ENCODE data around the gene RBM6. TPM values are rescaled to one million over a fixed set of nuclear protein-coding genes. Genes with fewer than 3 reads are reported as not detected.
A peak's percentile ranks its signal among the peaks of the same experiment; 100 is the strongest.

Gene RBM6, protein sequence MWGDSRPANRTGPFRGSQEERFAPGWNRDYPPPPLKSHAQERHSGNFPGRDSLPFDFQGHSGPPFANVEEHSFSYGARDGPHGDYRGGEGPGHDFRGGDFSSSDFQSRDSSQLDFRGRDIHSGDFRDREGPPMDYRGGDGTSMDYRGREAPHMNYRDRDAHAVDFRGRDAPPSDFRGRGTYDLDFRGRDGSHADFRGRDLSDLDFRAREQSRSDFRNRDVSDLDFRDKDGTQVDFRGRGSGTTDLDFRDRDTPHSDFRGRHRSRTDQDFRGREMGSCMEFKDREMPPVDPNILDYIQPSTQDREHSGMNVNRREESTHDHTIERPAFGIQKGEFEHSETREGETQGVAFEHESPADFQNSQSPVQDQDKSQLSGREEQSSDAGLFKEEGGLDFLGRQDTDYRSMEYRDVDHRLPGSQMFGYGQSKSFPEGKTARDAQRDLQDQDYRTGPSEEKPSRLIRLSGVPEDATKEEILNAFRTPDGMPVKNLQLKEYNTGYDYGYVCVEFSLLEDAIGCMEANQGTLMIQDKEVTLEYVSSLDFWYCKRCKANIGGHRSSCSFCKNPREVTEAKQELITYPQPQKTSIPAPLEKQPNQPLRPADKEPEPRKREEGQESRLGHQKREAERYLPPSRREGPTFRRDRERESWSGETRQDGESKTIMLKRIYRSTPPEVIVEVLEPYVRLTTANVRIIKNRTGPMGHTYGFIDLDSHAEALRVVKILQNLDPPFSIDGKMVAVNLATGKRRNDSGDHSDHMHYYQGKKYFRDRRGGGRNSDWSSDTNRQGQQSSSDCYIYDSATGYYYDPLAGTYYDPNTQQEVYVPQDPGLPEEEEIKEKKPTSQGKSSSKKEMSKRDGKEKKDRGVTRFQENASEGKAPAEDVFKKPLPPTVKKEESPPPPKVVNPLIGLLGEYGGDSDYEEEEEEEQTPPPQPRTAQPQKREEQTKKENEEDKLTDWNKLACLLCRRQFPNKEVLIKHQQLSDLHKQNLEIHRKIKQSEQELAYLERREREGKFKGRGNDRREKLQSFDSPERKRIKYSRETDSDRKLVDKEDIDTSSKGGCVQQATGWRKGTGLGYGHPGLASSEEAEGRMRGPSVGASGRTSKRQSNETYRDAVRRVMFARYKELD
- 29.5 and 36.8 TPM in 2 replicates for total RNA-seq (2012; rRNA removed)

DNA sequence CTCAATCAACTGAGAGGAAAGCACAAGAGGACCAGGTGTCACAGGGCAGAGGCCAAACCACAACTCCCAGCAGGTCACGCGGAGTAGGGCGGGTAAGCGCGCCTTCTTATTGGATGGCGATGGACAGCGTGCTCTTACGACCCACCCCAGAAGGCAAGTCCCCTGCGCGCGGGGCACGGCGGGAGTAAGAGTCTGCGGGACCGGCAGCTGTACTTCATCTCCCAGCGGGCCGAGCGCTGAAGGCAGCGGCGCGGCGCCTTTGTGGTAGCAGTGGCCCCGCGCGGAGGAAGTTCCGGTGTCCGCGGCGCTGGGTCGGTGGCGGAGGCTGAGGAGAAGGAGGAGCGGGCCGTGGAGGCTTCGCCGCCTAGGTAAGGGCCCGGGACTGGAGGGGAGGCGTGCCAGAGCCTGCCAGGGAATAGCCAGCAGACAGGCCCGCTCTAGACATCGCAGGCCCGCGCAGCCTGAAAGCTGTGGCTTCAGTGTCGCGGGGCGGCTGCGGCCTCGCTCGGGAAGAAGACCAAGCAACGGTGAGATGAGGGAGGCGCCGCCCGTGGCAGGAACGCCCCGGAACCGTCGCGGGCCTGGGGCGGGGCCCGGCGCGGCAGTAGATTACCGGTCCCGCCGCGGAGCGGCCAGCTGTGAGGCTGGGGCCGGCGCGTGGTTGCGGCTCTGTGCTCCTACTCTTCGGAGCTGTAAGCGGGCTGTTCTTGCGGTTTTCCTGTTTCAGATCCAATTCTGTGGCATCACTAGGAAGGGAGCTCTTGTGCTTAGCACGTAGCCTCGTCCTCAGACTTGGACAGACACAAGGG, at the start of gene RBM6:
RBM6 (plus strand) TSS at position 293 of the 809 bp plus-strand sequence. CDS start 22,492 bp downstream, outside the sequence.
- H3K4me3 ChIP-seq (ENCODE audit: low read length) = peak within 1 kb of the TSS; percentile 78

DNA sequence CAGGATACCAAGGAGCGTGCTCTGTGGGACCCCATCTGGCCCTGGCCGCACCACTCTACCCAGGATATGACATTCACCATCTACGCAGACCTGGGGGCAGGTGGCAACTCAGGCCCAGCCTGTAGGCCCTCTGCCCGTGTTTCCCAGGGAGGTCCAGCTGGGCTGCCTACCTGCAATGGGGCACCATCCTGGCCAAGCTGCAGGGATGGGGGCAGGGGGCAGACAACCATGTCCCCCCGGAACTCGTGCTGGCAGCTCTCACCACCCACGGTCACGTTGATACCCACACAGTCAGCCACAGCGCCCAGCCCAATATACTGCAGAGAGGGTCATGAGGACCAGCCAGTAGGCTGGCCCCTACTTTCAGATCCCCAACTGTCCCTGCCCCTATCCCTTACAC, 44.2 kb upstream of the RBM6 start:
- no peak overlapping the region for H3K9ac ChIP-seq (ENCODE audit: low read depth, low read length)
- no peaks in the 10 kb centered on the region for H3K36me3 ChIP-seq (ENCODE audit: insufficient read depth, low read length)

More for the DNA sequence above, at the start of gene RBM6:
- H3K36me3 ChIP-seq (ENCODE audit: insufficient read depth, low read length) = peaks cover 4% of the 10 kb centered on the region
- H3K4me2 ChIP-seq (ENCODE audit: low read length) = peak within 1 kb of the TSS; percentile 97
- H3K4me1 ChIP-seq (ENCODE audit: control insufficient read depth, insufficient read depth, low read length) = peaks cover 10% of the 10 kb centered on the region
- H3K9ac ChIP-seq (ENCODE audit: low read depth, low read length) = peak within 1 kb of the TSS; percentile 92
- H3K9me3 ChIP-seq (replicated peaks; ENCODE audit: low read length) = no peaks in the 10 kb centered on the region
- H3K27me3 ChIP-seq (ENCODE audit: control insufficient read depth, insufficient read depth, low read length) = no peaks in the 10 kb centered on the region

DNA sequence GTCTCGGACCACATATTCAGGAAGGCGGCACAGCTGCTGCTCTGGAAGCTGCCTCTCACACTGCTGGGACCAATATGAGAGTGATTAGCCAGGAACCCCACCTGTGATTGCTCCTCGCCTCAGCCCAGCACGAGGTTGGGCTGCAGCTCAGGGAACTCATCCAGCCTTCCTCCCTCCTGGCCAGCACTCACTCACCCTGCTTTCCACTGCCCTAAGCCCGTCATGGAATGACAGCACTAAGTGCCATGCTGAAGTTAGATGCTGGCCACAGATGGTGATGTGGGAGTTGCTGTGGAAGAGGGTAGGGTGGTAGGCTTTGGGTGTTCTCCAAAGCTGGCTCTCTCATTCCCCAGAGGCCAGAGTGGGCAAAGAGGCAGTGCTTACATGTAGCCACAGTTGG, 43.6 kb upstream of the RBM6 start:
- H3K4me3 ChIP-seq (ENCODE audit: low read length) = no peak overlapping the region
- H3K36me3 ChIP-seq (ENCODE audit: insufficient read depth, low read length) = no peaks in the 10 kb centered on the region

More for the DNA sequence above, 44.2 kb upstream of the RBM6 start:
- Histone ChIP-seq H3K4me2 (ENCODE audit: low read length) (no peak overlapping the region), H3K4me1 (ENCODE audit: control insufficient read depth, insufficient read depth, low read length) (peaks cover 10% of the 10 kb centered on the region), H3K27me3 (ENCODE audit: control insufficient read depth, insufficient read depth, low read length) (no peaks in the 10 kb centered on the region), H3K9me3 (replicated peaks; ENCODE audit: low read length) (no peaks in the 10 kb centered on the region), H3K4me3 (ENCODE audit: low read length) (no peak overlapping the region)

DNA sequence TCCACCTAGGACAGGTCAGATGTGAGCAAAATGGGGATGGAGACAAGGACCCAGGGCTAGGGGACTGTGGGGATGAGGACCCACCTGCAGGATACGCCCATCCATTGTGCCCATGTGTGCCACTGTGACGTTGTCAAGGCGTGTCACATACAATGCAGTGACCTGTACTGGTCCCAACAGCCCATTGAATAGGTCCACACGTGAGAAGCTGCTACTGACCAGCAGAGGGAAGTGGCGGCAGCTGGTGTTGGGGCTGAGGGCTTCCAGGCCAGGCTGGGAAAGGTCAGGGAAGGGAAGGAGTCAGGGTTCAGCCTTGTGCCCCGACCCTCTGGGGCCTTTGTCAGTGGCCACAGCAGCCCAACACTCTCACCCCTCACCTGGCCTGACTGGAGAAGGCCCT, 41.0 kb upstream of the RBM6 start:
- H3K36me3 ChIP-seq (ENCODE audit: insufficient read depth, low read length) = no peaks in the 10 kb centered on the region
- no peaks in the 10 kb centered on the region for H3K27me3 ChIP-seq (ENCODE audit: control insufficient read depth, insufficient read depth, low read length)
- H3K4me3 ChIP-seq (ENCODE audit: low read length) = no peak overlapping the region
- no peaks in the 10 kb centered on the region for H3K9me3 ChIP-seq (replicated peaks; ENCODE audit: low read length)
- no peak overlapping the region for H3K9ac ChIP-seq (ENCODE audit: low read depth, low read length)
- H3K4me1 ChIP-seq (ENCODE audit: control insufficient read depth, insufficient read depth, low read length) = peaks cover 19% of the 10 kb centered on the region
- H3K4me2 ChIP-seq (ENCODE audit: low read length) = no peak overlapping the region

More for the DNA sequence above, 43.6 kb upstream of the RBM6 start:
- Histone ChIP-seq H3K9me3 (replicated peaks; ENCODE audit: low read length) (no peaks in the 10 kb centered on the region), H3K27me3 (ENCODE audit: control insufficient read depth, insufficient read depth, low read length) (no peaks in the 10 kb centered on the region), H3K4me1 (ENCODE audit: control insufficient read depth, insufficient read depth, low read length) (peaks cover 15% of the 10 kb centered on the region), H3K4me2 (ENCODE audit: low read length) (no peak overlapping the region), H3K9ac (ENCODE audit: low read depth, low read length) (no peak overlapping the region)

DNA sequence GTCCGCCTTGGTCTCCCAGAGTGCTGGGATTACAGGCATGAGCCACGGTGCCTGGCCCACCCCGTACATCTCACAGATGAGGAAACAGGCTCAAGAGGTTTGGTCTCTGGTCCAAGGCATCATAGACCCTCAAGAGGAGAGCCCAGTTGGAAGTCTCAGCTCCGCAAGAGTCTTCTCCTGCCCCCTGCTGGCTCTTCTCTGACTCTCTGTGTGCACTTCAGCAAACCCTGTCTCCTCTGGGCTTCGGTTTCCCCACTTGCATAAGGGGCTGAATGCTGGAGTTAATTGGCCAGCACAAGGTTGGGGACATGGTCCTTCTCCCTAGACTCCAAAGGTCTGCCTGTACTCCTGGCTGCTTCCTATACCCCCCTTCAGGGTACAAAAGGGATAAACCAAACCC, 40.1 kb upstream of the RBM6 start:
- Histone ChIP-seq H3K27me3 (ENCODE audit: control insufficient read depth, insufficient read depth, low read length) (no peaks in the 10 kb centered on the region), H3K9ac (ENCODE audit: low read depth, low read length) (no peak overlapping the region), H3K4me2 (ENCODE audit: low read length) (no peak overlapping the region), H3K9me3 (replicated peaks; ENCODE audit: low read length) (no peaks in the 10 kb centered on the region), H3K4me1 (ENCODE audit: control insufficient read depth, insufficient read depth, low read length) (peaks cover 19% of the 10 kb centered on the region), H3K4me3 (ENCODE audit: low read length) (no peak overlapping the region), H3K36me3 (ENCODE audit: insufficient read depth, low read length) (no peaks in the 10 kb centered on the region)

DNA sequence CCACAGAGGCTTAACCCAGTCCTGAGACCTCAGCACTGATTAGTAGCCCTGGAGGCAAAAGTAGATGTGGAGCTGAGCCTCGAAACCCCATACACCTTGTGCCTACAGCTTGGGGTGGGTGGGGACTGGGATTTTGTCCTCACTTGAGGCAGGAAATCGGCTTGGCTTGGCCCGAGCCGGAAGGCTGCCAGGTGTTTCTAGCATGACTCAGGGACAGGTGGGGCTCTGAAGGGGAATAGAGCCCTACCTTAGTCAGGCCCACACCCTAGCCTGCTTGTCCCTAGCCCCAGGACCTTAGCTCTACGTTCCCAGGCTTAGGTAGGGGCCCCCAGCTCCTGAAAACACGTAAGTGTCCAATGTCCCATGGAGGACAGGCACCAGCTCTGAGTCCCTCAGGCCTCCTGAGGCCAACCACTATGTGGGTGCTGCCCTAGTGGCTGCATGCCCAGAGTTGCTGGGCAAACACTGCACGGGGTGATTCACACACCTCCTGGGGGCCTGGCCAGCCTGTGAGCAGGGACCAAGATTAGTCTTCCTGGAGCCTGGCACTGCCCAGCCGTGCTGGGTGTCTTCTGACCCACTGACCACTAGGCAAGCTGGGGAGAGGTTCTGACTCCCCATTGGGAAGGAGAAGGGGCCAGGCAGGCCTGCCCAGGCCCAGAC, 39.3 kb upstream of the RBM6 start:
- H3K4me2 ChIP-seq (ENCODE audit: low read length) = peak overlapping the region; percentile 50
- H3K27me3 ChIP-seq (ENCODE audit: control insufficient read depth, insufficient read depth, low read length) = no peaks in the 10 kb centered on the region
- H3K9me3 ChIP-seq (replicated peaks; ENCODE audit: low read length) = no peaks in the 10 kb centered on the region
- no peak overlapping the region for H3K4me3 ChIP-seq (ENCODE audit: low read length)
- no peaks in the 10 kb centered on the region for H3K36me3 ChIP-seq (ENCODE audit: insufficient read depth, low read length)
- H3K4me1 ChIP-seq (ENCODE audit: control insufficient read depth, insufficient read depth, low read length) = peaks cover 20% of the 10 kb centered on the region
- H3K9ac ChIP-seq (ENCODE audit: low read depth, low read length) = no peak overlapping the region

DNA sequence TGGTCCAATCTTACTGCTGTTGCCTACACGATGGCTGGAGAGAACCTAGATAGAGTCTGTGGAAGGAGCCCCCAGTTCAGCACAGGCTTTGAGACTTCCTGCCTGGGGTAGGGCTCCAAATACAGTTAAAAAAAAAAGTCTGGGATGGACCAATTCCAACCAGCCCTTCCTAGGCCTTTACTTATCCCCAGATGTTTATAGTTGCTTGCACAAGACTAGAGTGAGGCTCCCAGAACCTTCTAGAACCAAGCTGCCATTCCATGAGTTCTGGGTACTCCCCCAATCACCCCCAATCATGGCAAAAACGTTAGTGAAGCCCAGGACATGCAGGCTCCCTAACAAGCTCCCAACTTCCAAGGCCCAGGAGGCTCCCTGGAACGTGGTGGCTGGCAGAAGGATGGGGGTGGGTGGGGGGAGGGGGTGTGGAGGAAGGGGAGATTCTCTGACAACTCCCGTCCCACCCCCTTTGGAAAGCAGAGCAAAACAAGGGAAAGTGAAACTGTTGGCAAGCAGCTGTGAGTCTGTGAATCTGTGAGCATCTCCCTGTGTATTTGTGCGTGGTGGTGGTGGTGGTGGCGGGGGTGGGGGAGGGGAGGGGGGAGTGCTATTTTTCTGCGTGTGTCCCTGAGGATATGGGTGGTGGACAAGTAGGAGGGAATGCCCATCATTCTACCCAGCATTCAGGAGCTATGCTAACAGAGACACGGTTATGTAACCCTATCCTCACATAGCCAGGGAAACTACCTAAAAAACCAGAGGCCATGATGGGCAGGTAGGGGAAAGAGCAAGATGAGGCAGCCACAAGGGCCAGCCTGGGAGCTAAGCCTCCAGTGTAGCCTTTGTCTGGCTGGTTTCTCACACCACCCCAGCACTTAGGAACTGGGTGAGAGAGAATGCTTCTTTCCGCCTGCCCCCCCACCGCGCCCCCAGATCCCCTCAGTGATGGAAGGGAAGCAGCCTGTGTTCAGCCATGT, 38.3 kb upstream of the RBM6 start:
- H3K9me3 ChIP-seq (replicated peaks; ENCODE audit: low read length) = no peaks in the 10 kb centered on the region
- H3K4me3 ChIP-seq (ENCODE audit: low read length) = no peak overlapping the region
- no peaks in the 10 kb centered on the region for H3K27me3 ChIP-seq (ENCODE audit: control insufficient read depth, insufficient read depth, low read length)
- peaks cover 30% of the 10 kb centered on the region for H3K4me1 ChIP-seq (ENCODE audit: control insufficient read depth, insufficient read depth, low read length)
- H3K9ac ChIP-seq (ENCODE audit: low read depth, low read length) = no peak overlapping the region
- H3K36me3 ChIP-seq (ENCODE audit: insufficient read depth, low read length) = no peaks in the 10 kb centered on the region
- H3K4me2 ChIP-seq (ENCODE audit: low read length) = peak overlapping the region; percentile 50

DNA sequence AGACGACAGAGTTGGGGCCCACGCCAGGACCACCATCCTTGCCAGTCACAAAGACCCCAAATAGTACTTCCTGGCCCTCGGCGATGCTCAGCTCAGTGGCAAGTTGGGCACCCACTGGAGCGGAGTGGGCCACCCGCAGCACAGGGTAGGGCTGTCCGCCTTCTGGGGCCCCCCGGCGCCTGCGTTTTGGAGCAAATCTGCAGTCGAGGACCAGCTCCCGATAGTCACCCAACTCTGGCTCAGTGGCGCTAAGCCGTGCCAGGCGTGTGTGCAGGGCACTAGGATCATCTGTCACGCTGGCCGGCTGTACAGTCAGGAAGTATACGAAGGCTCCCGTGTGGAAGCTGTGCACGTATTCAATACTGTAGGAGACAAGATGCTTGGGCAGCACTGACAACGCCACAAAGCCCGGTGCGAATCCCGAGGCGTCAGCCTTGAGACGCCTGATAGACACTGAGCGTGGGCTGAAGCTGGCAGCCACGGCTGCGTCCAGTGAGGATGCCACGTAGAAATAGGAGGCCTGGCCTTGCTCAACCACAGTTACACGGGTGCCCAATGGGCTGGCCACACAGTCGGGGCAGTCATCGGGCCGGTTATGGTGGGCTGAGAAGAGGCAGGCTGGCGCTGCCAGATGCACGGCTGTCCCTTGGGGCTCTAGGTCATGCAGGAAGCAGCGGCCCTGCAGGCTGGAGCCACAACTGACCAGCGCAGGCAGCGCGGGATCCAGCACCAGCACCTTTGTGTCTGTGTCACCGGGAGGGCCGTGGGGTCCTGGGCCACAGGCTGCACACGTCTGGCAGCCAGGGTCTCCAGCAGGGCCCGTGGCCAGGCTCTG, 37.2 kb upstream of the RBM6 start:
- Histone ChIP-seq H3K27me3 (ENCODE audit: control insufficient read depth, insufficient read depth, low read length) (no peaks in the 10 kb centered on the region), H3K4me2 (ENCODE audit: low read length) (no peak overlapping the region), H3K36me3 (ENCODE audit: insufficient read depth, low read length) (no peaks in the 10 kb centered on the region), H3K4me3 (ENCODE audit: low read length) (no peak overlapping the region), H3K9ac (ENCODE audit: low read depth, low read length) (no peak overlapping the region), H3K4me1 (ENCODE audit: control insufficient read depth, insufficient read depth, low read length) (peaks cover 30% of the 10 kb centered on the region), H3K9me3 (replicated peaks; ENCODE audit: low read length) (no peaks in the 10 kb centered on the region)
